Natural killer cell (primary cell): Measurements from ENCODE around the gene ARRDC5. TPM values are rescaled to one million over a fixed set of nuclear protein-coding genes. Genes with fewer than 3 reads are reported as not detected.

Experiments
- ATAC-seq, 3 donors: fragments of 150-1000 bp in 2 of 3; fragments of 200-7000 bp in 1 of 3; cut with Tn5 transposase; 1 replicate in 1 of 3; 2 replicates in 2 of 3; pipeline ENCODE4 v1.10.0; 2021; ENCODE audit warnings: mild to moderate bottlenecking in 2 of 3, moderate library complexity in 2 of 3
- DNase-seq, 2 donors: peaks; one replicate each; pipeline versions ENCODE4 v3.0.0 to v3.0.0-alpha.2; 2013 to 2021; ENCODE audit warnings: mixed read lengths in 1 of 2
- H3K27ac ChIP-seq: one replicate; pipeline ENCODE4 v1.5.1; 2013; ENCODE audit warnings: mild to moderate bottlenecking, low read length
- H3K27me3 ChIP-seq: one replicate; pipeline ENCODE4 v1.6.1; 2013; ENCODE audit warnings: low read length; ENCODE audit not compliant: control insufficient read depth, insufficient read depth
- H3K36me3 ChIP-seq: one replicate; pipeline ENCODE4 v1.6.1; 2013; ENCODE audit warnings: low read length; ENCODE audit not compliant: control insufficient read depth, insufficient read depth
- H3K4me1 ChIP-seq: one replicate; pipeline ENCODE4 v1.6.1; 2013; ENCODE audit warnings: low read length; ENCODE audit not compliant: control insufficient read depth, insufficient read depth
- H3K4me3 ChIP-seq: one replicate; pipeline ENCODE4 v1.5.1; 2013; ENCODE audit warnings: low read length
- H3K9me3 ChIP-seq: one replicate; pipeline ENCODE4 v1.6.1; 2013; ENCODE audit warnings: low read length; ENCODE audit not compliant: control insufficient read depth, insufficient read depth
- H3K27ac Mint-ChIP-seq, 2 donors: one replicate each; pipeline ENCODE4 v1.8.0; 2022; ENCODE audit warnings: mild to moderate bottlenecking in 2 of 2, mixed read lengths in 2 of 2, moderate library complexity in 1 of 2
- H3K27me3 Mint-ChIP-seq, 2 donors: one replicate each; pipeline ENCODE4 v1.8.0; 2022; ENCODE audit warnings: low read depth in 2 of 2, mixed read lengths in 2 of 2
- H3K36me3 Mint-ChIP-seq: one replicate; pipeline ENCODE4 v1.8.0; 2022; ENCODE audit warnings: mixed read lengths
- H3K4me1 Mint-ChIP-seq, 2 donors: one replicate each; pipeline ENCODE4 v1.8.0; 2022; ENCODE audit warnings: mixed read lengths in 2 of 2
- H3K4me3 Mint-ChIP-seq: one replicate; pipeline ENCODE4 v1.8.0; 2022; ENCODE audit warnings: mild to moderate bottlenecking, moderate library complexity, mixed read lengths
- H3K9me3 Mint-ChIP-seq, 2 donors: one replicate each; pipeline ENCODE4 v1.8.0; 2022; ENCODE audit warnings: mixed read lengths in 2 of 2
- CTCF ChIP-seq: fragments of 200-600 bp; IDR thresholded peaks from one replicate; pipeline ENCODE4 v1.8.0; 2022; ENCODE audit warnings: antibody characterized with exemption
- WGBS: methylation state at CpG from one replicate; pipeline ENCODE4 v1.1.7; 2013; ENCODE audit warnings: missing lambda C conversion rate; ENCODE audit not compliant: insufficient coverage; 5-methylcytosine and 5-hydroxymethylcytosine counted together
- intact Hi-C: fragments of 100-400 bp; cut with micrococcal nuclease; formaldehyde crosslinking; loops from one replicate; pipeline ENCODE4 v1.14.2; 2022
- total RNA-seq, 4 donors: library from RNA; stranded (reverse); fragments of 120-200 nt in 1 of 4; gene quantifications; one replicate each; pipeline versions ENCODE4 v1.2.3 to v1.2.4, GENCODE V29; 2013 to 2022

The ARRDC5 gene
- total RNA-seq, 3 donors from 2014 or later (not counting 1 experiment from before 2014, with no cell fraction given) = 5.9 to 13.0 (median 8.8) TPM

GRCh38 chr19:4911314-4911713 lies 8.6 kb upstream of the ARRDC5 start:
- no peaks in the 10 kb centered on the region for H3K27me3 ChIP-seq
- intact Hi-C loops = loop anchor here (1.0 to 2.0 kb wide), 2 partner anchors 39 to 101 kb away; no protein-coding TSS in a partner anchor
- H3K36me3 Mint-ChIP-seq = no peaks in the 10 kb centered on the region
- peak overlapping the region; percentile 31 for H3K27ac ChIP-seq
- no peaks in the 10 kb centered on the region for H3K27me3 Mint-ChIP-seq
- ATAC-seq = no peak
- H3K4me1 Mint-ChIP-seq = peaks cover 64 to 71% of the 10 kb centered on the region in 2 donors
- DNase-seq = no peak
- H3K36me3 ChIP-seq = no peaks in the 10 kb centered on the region
- peak overlapping the region; percentile 97 to 98 for H3K27ac Mint-ChIP-seq
- H3K4me3 Mint-ChIP-seq = peak overlapping the region; percentile 88
- H3K9me3 ChIP-seq = no peaks in the 10 kb centered on the region
- no peaks in the 10 kb centered on the region for H3K9me3 Mint-ChIP-seq
- peaks cover 68% of the 10 kb centered on the region for H3K4me1 ChIP-seq
- no peak for TF ChIP-seq CTCF
- H3K4me3 ChIP-seq = no peak overlapping the region
- WGBS = 37% methylated on average over 13 of the region's 15 CpGs

GRCh38 chr19:4910594-4911281 lies 8.0 kb upstream of the ARRDC5 start:
- no peaks in the 10 kb centered on the region for H3K9me3 Mint-ChIP-seq
- peak overlapping the region; percentile 88 for H3K4me3 Mint-ChIP-seq
- Histone ChIP-seq H3K27me3 (no peaks in the 10 kb centered on the region), H3K27ac (no peak overlapping the region), H3K4me1 (peaks cover 63% of the 10 kb centered on the region), H3K9me3 (no peaks in the 10 kb centered on the region), H3K4me3 (peak overlapping the region; percentile 25), H3K36me3 (no peaks in the 10 kb centered on the region)
- ATAC-seq (no peak), DNase-seq (peak in 1 of 2 donors; percentile 45)
- TF ChIP-seq CTCF = no peak
- peak overlapping the region; percentile 97 to 98 for H3K27ac Mint-ChIP-seq
- WGBS = 10% methylated on average over 23 of the region's 23 CpGs
- H3K4me1 Mint-ChIP-seq = peaks cover 59 to 66% of the 10 kb centered on the region in 2 donors
- no peaks in the 10 kb centered on the region for H3K36me3 Mint-ChIP-seq
- intact Hi-C loops = loop anchor here (1.0 to 2.0 kb wide), 2 partner anchors 38 to 100 kb away; no protein-coding TSS in a partner anchor
- H3K27me3 Mint-ChIP-seq = no peaks in the 10 kb centered on the region

- Histone ChIP-seq H3K4me1 (peaks cover 56% of the 10 kb centered on the region), H3K9me3 (no peaks in the 10 kb centered on the region), H3K4me3 (peak overlapping the region; percentile 25), H3K36me3 (no peaks in the 10 kb centered on the region), H3K27me3 (no peaks in the 10 kb centered on the region), H3K27ac (no peak overlapping the region)
- Mint-ChIP-seq H3K4me1 (peaks cover 52 to 59% of the 10 kb centered on the region in 2 donors), H3K9me3 (no peaks in the 10 kb centered on the region), H3K36me3 (no peaks in the 10 kb centered on the region), H3K27me3 (no peaks in the 10 kb centered on the region), H3K27ac (peak overlapping the region in 1 of 2 donors; percentile 98), H3K4me3 (peak overlapping the region; percentile 88)
- peak; percentile 92 to 95 (median 95) for ATAC-seq
- peak; percentile 95 for DNase-seq
- intact Hi-C loops = loop anchor here (2.0 kb wide), 1 partner anchor 99 kb away; no protein-coding TSS in a partner anchor
- WGBS = 0% methylated on average over 81 of the region's 85 CpGs
- TF ChIP-seq CTCF = no peak
These were observed 7.3 kb upstream of the ARRDC5 start for GRCh38 chr19:4909897-4910593.
